Activated T-helper 2 cell treated with anti-CD3 and anti-CD28 coated beads, Interferon-gamma antibody, Interleukin-2, Interleukin-4, amounts not matched to agents 10 μg/mL and 5 μg/mL and 100 μg/mL, durations not matched to agents 14 hours and 24 hours and 36 hours (primary cell): ENCODE data around the gene HS2ST1. TPM values are rescaled to one million over a fixed set of nuclear protein-coding genes. Genes with fewer than 3 reads are reported as not detected.

Source experiments
- DNase-seq: peaks from one replicate; pipeline ENCODE4 v3.0.0; 2021; ENCODE audit warnings: low spot score
- H3K27ac Mint-ChIP-seq: one replicate; pipeline ENCODE4 v1.8.0; 2021; ENCODE audit warnings: mixed read lengths
- H3K27me3 Mint-ChIP-seq: one replicate; pipeline ENCODE4 v1.8.0; 2021; ENCODE audit warnings: low read depth, mixed read lengths
- H3K36me3 Mint-ChIP-seq: one replicate; pipeline ENCODE4 v1.8.0; 2021; ENCODE audit warnings: low read depth, mixed read lengths
- H3K4me1 Mint-ChIP-seq: one replicate; pipeline ENCODE4 v1.8.0; 2021; ENCODE audit warnings: low read depth, mixed read lengths
- H3K4me3 Mint-ChIP-seq: one replicate; pipeline ENCODE4 v1.8.0; 2021; ENCODE audit warnings: low read depth, mild to moderate bottlenecking, moderate library complexity, mixed read lengths
- H3K9me3 Mint-ChIP-seq: one replicate; pipeline ENCODE4 v1.8.0; 2021; ENCODE audit warnings: mixed read lengths
- intact Hi-C: fragments of 100-400 bp; cut with micrococcal nuclease; formaldehyde crosslinking; loops from one replicate; pipeline ENCODE4 v1.15.1; 2023
- total RNA-seq: library from RNA; stranded (reverse); gene quantifications from 2 replicates; pipeline ENCODE4 v1.2.3, GENCODE V29; 2022

Gene HS2ST1
- total RNA-seq, 1 donor from 2014 or later, result 28.0 TPM

DNA sequence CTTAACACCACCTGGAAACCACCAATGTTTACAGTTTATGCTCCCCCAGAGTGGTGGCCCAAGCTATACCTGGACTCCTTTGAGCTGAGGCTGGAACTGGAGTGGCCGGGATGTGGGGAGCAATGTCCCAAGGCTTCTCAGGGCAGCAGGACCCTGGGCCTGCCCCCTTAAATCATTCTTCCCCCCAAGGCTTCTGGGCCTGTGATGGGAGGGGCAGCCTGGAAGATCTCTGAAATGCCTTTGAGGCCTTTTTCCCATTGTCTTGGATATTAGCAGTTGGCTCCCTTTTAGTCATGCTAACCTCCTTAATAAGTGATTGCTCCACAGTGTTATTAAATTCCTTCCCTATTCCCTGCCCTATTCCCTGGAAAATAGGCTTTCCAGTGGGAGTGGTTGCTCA lies 185.8 kb downstream of the HS2ST1 start:
- Mint-ChIP-seq H3K4me3 (no peak overlapping the region), H3K9me3 (peaks cover 4% of the 10 kb centered on the region), H3K4me1 (no peaks in the 10 kb centered on the region), H3K36me3 (peaks cover 16% of the 10 kb centered on the region), H3K27me3 (no peaks in the 10 kb centered on the region), H3K27ac (no peak overlapping the region)
- intact Hi-C loops, result no loop called here
- DNase-seq, result no peak

DNA sequence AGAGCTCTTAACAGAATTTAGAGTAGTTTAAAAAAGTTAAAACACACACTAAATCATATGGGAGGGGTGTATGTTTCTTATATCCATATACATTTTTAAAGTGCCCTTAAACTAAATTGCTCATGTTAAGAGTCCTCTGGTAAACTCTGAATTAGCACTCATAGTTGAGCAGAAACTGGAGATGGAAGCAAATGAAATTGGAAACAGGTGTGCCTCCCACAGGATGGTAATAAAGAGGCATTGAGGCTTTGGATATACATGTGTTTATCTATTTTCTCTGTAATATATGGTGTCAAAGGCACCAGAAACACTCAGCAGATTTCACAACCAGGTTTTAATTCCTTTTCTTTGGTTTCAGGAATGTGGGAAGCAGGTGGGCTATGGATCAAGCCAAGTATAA lies 188.6 kb downstream of the HS2ST1 start:
- no peaks in the 10 kb centered on the region for H3K4me1 Mint-ChIP-seq
- peaks cover 4% of the 10 kb centered on the region for H3K9me3 Mint-ChIP-seq
- H3K36me3 Mint-ChIP-seq, result peaks cover 13% of the 10 kb centered on the region
- H3K4me3 Mint-ChIP-seq, result no peak overlapping the region
- H3K27me3 Mint-ChIP-seq, result no peaks in the 10 kb centered on the region
- no peak for DNase-seq
- H3K27ac Mint-ChIP-seq, result no peak overlapping the region
- intact Hi-C loops, result no loop called here

GRCh38 chr1:87104140-87104539 lies 189.7 kb downstream of the HS2ST1 start:
- no peaks in the 10 kb centered on the region for H3K27me3 Mint-ChIP-seq
- DNase-seq, result no peak
- peaks cover 2% of the 10 kb centered on the region for H3K4me1 Mint-ChIP-seq
- H3K27ac Mint-ChIP-seq, result no peak overlapping the region
- peaks cover 13% of the 10 kb centered on the region for H3K36me3 Mint-ChIP-seq
- no peak overlapping the region for H3K4me3 Mint-ChIP-seq
- H3K9me3 Mint-ChIP-seq, result peaks cover 4% of the 10 kb centered on the region
- intact Hi-C loops, result no loop called here

GRCh38 chr1:87104945-87105344 lies 190.5 kb downstream of the HS2ST1 start:
- peaks cover 4% of the 10 kb centered on the region for H3K9me3 Mint-ChIP-seq
- H3K4me3 Mint-ChIP-seq, result no peak overlapping the region
- no peak overlapping the region for H3K27ac Mint-ChIP-seq
- intact Hi-C loops, result no loop called here
- no peaks in the 10 kb centered on the region for H3K27me3 Mint-ChIP-seq
- H3K36me3 Mint-ChIP-seq, result peaks cover 13% of the 10 kb centered on the region
- no peak for DNase-seq
- peaks cover 2% of the 10 kb centered on the region for H3K4me1 Mint-ChIP-seq

DNA sequence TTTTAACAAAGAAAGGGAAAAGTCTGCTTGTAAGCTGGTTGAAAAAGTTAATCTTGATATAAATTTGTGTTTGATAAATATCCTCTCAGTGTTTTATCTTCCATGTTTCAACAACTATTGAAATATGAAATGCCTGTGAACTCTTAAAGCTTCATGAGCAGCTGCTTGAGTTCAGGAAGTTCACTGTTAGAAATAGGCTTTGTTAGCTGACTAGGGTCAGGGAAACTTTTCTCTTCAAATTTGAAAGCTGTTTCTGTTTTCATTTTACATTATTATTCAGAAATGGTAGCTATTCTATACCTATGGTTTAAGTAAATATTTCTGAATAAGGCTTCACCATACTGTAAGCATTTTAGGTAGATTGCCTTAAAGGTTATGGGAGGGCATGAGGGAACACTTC lies 191.7 kb downstream of the HS2ST1 start:
- intact Hi-C loops, result no loop called here
- peaks cover 13% of the 10 kb centered on the region for H3K36me3 Mint-ChIP-seq
- no peak for DNase-seq
- H3K4me3 Mint-ChIP-seq, result no peak overlapping the region
- H3K27me3 Mint-ChIP-seq, result no peaks in the 10 kb centered on the region
- peaks cover 2% of the 10 kb centered on the region for H3K4me1 Mint-ChIP-seq
- peaks cover 4% of the 10 kb centered on the region for H3K9me3 Mint-ChIP-seq
- no peak overlapping the region for H3K27ac Mint-ChIP-seq

DNA sequence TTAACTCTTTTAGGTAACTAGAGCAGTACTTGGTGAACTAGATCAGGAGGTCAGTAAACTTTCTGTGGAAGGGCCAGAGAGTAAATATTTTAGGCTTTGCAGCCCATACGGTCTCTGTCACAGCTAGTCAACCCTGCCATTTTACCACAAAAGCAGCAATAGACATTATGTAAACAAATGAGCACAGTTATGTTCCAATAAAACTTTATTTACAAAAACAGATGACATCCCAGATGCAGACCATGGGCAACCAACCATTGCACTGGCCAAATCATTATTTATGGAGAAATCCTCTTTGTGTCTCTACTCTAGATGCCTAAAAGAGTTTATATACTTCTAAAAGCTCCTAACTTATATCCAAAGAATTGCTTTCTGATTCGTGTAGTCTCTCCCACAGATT lies 192.4 kb downstream of the HS2ST1 start:
- peaks cover 2% of the 10 kb centered on the region for H3K4me1 Mint-ChIP-seq
- intact Hi-C loops, result no loop called here
- H3K9me3 Mint-ChIP-seq, result no peaks in the 10 kb centered on the region
- H3K4me3 Mint-ChIP-seq, result no peak overlapping the region
- no peak overlapping the region for H3K27ac Mint-ChIP-seq
- H3K36me3 Mint-ChIP-seq, result peaks cover 8% of the 10 kb centered on the region
- no peaks in the 10 kb centered on the region for H3K27me3 Mint-ChIP-seq
- no peak for DNase-seq

GRCh38 chr1:87108228-87108627 lies 193.8 kb downstream of the HS2ST1 start:
- DNase-seq, result no peak
- no peaks in the 10 kb centered on the region for H3K9me3 Mint-ChIP-seq
- H3K27ac Mint-ChIP-seq, result no peak overlapping the region
- H3K4me3 Mint-ChIP-seq, result no peak overlapping the region
- peaks cover 2% of the 10 kb centered on the region for H3K4me1 Mint-ChIP-seq
- no peaks in the 10 kb centered on the region for H3K27me3 Mint-ChIP-seq
- H3K36me3 Mint-ChIP-seq, result peaks cover 8% of the 10 kb centered on the region
- intact Hi-C loops, result no loop called here

GRCh38 chr1:87108814-87109411 lies 194.5 kb downstream of the HS2ST1 start:
- intact Hi-C loops, result no loop called here
- Mint-ChIP-seq H3K4me3 (no peak overlapping the region), H3K27me3 (no peaks in the 10 kb centered on the region), H3K36me3 (peaks cover 8% of the 10 kb centered on the region), H3K4me1 (peaks cover 2% of the 10 kb centered on the region), H3K9me3 (no peaks in the 10 kb centered on the region), H3K27ac (no peak overlapping the region)
- DNase-seq, result no peak

DNA sequence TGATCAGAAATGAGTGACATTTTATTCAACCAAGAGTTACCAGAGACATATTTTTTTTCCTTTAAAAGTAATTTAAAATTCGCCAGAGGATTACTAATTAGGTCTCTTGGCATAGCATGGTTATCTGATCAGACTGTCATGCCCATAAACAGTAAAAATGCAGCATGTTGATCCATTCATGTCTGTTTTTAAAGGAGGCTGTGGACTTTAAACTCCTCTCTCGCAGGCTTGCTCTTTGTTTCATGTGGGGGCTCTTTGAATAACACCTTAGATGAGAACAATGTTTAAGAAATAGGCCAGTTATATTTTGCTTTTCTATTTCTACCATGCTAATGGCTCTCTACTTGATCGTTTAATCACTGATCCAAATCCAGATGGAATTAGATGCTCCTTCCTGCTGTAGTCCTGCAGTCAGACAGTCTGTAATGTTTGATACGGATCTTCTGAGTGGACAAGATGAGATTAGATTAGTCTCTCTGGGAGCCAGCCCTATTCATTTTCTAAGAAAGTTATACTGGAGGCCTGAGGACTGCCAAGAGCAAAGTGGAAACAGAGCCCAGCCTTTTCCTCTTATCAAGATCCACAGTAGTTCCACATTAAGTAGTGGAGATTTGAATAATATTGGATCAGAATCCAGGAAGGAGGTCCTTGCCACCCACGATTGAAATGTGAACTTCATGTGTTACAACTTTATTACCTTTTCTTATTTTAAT lies 197.4 kb downstream of the HS2ST1 start:
- Mint-ChIP-seq H3K9me3 (no peaks in the 10 kb centered on the region), H3K27me3 (no peaks in the 10 kb centered on the region), H3K4me3 (no peak overlapping the region), H3K27ac (no peak overlapping the region), H3K4me1 (peaks cover 2% of the 10 kb centered on the region), H3K36me3 (no peaks in the 10 kb centered on the region)
- intact Hi-C loops, result no loop called here
- DNase-seq, result no peak

DNA sequence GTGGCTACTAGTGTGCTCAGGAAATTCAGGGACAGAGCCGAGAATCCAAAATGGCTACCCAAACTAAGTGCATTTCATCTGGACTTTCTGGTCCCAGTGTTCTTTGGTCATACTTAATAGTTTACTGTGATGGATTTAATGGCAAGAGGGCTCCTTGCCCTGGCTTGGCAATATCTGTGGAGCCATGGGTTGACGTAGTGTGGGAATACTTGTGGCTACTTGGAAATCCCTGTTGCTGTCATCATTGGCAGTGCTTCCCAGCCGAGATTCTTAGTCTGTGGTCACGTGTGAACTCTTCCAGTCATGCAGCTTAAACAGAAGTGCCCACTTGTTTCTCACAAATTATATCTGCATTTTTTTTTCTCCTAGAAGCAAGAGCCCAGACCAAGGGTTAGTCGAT lies 198.9 kb downstream of the HS2ST1 start:
- no peak overlapping the region for H3K4me3 Mint-ChIP-seq
- H3K36me3 Mint-ChIP-seq, result no peaks in the 10 kb centered on the region
- DNase-seq, result no peak
- peaks cover 2% of the 10 kb centered on the region for H3K4me1 Mint-ChIP-seq
- no peak overlapping the region for H3K27ac Mint-ChIP-seq
- H3K27me3 Mint-ChIP-seq, result no peaks in the 10 kb centered on the region
- intact Hi-C loops, result no loop called here
- H3K9me3 Mint-ChIP-seq, result no peaks in the 10 kb centered on the region

DNA sequence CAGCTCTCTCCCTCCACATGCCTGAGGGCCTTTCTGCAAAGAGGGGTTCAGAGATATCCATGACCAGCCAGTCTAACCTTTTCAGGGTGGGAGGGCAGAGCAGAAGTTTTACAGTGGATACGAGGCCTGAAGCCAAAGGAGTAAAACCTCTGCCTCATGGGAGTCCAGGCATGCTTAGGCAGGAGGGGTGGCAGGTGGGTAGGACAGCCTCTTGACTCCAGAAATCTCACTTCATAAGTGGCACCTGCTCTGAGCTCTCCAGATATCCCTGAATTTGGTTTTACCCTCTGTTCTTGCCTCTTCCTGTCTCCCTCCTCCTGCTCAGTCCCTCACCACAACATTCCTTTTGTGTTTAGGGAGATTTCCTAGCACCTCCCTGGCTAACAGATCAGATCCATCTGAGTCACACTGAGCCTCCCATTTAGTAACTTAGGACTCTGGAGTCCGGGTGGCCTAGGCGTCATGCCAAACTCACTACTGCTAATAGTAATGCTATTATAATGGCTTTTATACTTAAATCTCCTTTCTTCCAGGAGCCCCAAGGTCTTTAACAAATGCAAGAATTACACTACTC lies 201.0 kb downstream of the HS2ST1 start:
- Mint-ChIP-seq H3K27ac (no peak overlapping the region), H3K9me3 (no peaks in the 10 kb centered on the region), H3K27me3 (no peaks in the 10 kb centered on the region), H3K4me1 (peaks cover 5% of the 10 kb centered on the region), H3K4me3 (no peak overlapping the region), H3K36me3 (no peaks in the 10 kb centered on the region)
- intact Hi-C loops, result no loop called here
- no peak for DNase-seq

- intact Hi-C loops, result no loop called here
- Mint-ChIP-seq H3K27me3 (no peaks in the 10 kb centered on the region), H3K9me3 (no peaks in the 10 kb centered on the region), H3K4me1 (peaks cover 10% of the 10 kb centered on the region), H3K27ac (no peak overlapping the region), H3K4me3 (no peak overlapping the region), H3K36me3 (no peaks in the 10 kb centered on the region)
- DNase-seq, result no peak
These were observed 201.5 kb downstream of the HS2ST1 start for GRCh38 chr1:87115891-87116290.

- peaks cover 11% of the 10 kb centered on the region for H3K4me1 Mint-ChIP-seq
- H3K9me3 Mint-ChIP-seq, result no peaks in the 10 kb centered on the region
- no peak overlapping the region for H3K4me3 Mint-ChIP-seq
- no peaks in the 10 kb centered on the region for H3K36me3 Mint-ChIP-seq
- no peaks in the 10 kb centered on the region for H3K27me3 Mint-ChIP-seq
- intact Hi-C loops, result no loop called here
- no peak overlapping the region for H3K27ac Mint-ChIP-seq
- DNase-seq, result no peak
These were observed 203.4 kb downstream of the HS2ST1 start for GRCh38 chr1:87117761-87118368.
